ENCODE results near the gene IKZF2. TPM values are rescaled to one million over a fixed set of nuclear protein-coding genes. Genes with fewer than 3 reads are reported as not detected.

Gene IKZF2
- 1.7 and 1.9 TPM in 2 replicates for total RNA-seq

GRCh38 chr2:213151437-213152064, at the start of gene IKZF2:
IKZF2 (minus strand) TSS chr2:213151612; CDS start chr2:213148629, 2,983 bp downstream.
- Mint-ChIP-seq H3K4me1 (peaks cover 28% of the 10 kb centered on the region), H3K36me3 (ENCODE audit: low read depth) (no peaks in the 10 kb centered on the region), H3K4me3 (peak within 1 kb of the TSS; percentile 88), H3K9me3 (no peaks in the 10 kb centered on the region), H3K27me3 (peaks cover 59% of the 10 kb centered on the region), H3K27ac (peak within 1 kb of the TSS; percentile 73)
- peak; percentile 88 for DNase-seq
- intact Hi-C loops (cut with micrococcal nuclease), result loop anchor here (1.0 to 5.0 kb wide), 5 partner anchors 32 to 613 kb away; partner anchors contain the start of genes ERBB4 and SPAG16

DNA sequence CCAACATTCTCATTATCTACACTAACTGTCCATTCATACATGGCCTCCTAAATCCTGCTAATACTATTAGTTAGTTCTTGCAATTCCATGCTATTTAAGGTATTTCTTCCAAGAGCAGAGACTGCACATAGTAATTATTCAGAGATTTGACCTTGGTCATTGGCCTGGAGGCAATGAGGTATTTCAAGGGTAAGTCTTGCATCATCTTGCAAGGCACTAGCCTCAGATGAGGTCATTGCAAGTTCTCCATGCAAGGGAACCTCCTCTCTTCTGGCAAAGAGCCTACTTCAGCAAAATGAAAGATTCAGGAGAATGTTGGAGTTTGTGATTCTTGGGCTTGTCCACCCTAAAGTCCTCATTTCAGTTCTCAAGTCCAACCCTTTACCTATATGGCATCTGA, 48.5 kb upstream of the IKZF2 start:
- H3K36me3 Mint-ChIP-seq (ENCODE audit: low read depth), result no peaks in the 10 kb centered on the region
- intact Hi-C loops (cut with micrococcal nuclease), result no loop called here
- no peak for DNase-seq
- no peaks in the 10 kb centered on the region for H3K27me3 Mint-ChIP-seq
- no peak overlapping the region for H3K27ac Mint-ChIP-seq
- H3K4me1 Mint-ChIP-seq, result no peaks in the 10 kb centered on the region
- no peak overlapping the region for H3K4me3 Mint-ChIP-seq
- H3K9me3 Mint-ChIP-seq, result no peaks in the 10 kb centered on the region

GRCh38 chr2:213189001-213189899, 37.8 kb upstream of the IKZF2 start:
- no peak overlapping the region for H3K27ac Mint-ChIP-seq

GRCh38 chr2:213188533-213188867, 37.1 kb upstream of the IKZF2 start:
- H3K36me3 Mint-ChIP-seq (ENCODE audit: low read depth), result no peaks in the 10 kb centered on the region
- no peak overlapping the region for H3K27ac Mint-ChIP-seq
- no peaks in the 10 kb centered on the region for H3K9me3 Mint-ChIP-seq
- intact Hi-C loops (cut with micrococcal nuclease), result no loop called here
- no peak overlapping the region for H3K4me3 Mint-ChIP-seq
- no peaks in the 10 kb centered on the region for H3K27me3 Mint-ChIP-seq
- H3K4me1 Mint-ChIP-seq, result no peaks in the 10 kb centered on the region
- no peak for DNase-seq

More at GRCh38 chr2:213189001-213189899, 37.8 kb upstream of the IKZF2 start:
- H3K27me3 Mint-ChIP-seq, result no peaks in the 10 kb centered on the region
- DNase-seq, result no peak
- H3K4me3 Mint-ChIP-seq, result no peak overlapping the region
- no peaks in the 10 kb centered on the region for H3K9me3 Mint-ChIP-seq
- no peaks in the 10 kb centered on the region for H3K36me3 Mint-ChIP-seq (ENCODE audit: low read depth)
- H3K4me1 Mint-ChIP-seq, result no peaks in the 10 kb centered on the region
- intact Hi-C loops (cut with micrococcal nuclease), result no loop called here

DNA sequence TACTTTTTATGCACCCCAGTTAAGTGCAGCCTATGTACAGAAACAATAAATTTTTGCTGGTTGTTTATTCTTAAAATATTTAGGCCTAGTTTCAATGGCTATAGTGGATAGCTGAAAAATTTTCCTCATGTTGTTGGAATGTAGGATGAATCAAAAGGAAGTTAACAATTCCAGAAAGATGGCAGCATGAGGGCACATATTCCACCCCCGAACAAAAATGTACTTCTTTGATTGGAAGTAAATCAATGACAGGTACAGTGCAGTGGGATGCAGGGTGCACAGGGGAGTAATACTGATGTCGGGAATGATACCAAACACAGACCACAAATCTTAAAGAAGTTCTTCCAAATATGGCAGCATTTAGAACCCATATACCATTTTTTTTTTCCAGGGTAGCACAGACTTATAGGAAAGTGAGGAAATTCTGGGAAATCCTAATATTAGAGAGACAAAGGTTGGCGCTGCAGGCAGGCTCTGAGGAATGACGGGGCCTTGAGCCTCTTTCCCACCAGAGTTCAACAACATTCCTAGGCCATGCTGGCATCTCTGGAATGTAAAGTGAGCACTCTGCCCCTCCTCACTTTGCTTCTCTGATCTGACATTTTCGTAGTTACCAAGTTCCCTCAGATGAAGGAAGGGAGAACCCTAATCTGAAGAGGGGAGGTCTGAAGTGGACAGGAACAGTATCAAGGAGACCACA, 36.6 kb upstream of the IKZF2 start:
- intact Hi-C loops (cut with micrococcal nuclease), result no loop called here
- Mint-ChIP-seq H3K36me3 (ENCODE audit: low read depth) (no peaks in the 10 kb centered on the region), H3K27me3 (no peaks in the 10 kb centered on the region), H3K4me1 (no peaks in the 10 kb centered on the region), H3K9me3 (no peaks in the 10 kb centered on the region), H3K27ac (no peak overlapping the region), H3K4me3 (no peak overlapping the region)
- no peak for DNase-seq

- intact Hi-C loops (cut with micrococcal nuclease), result no loop called here
- DNase-seq, result no peak
- no peaks in the 10 kb centered on the region for H3K36me3 Mint-ChIP-seq (ENCODE audit: low read depth)
- H3K9me3 Mint-ChIP-seq, result no peaks in the 10 kb centered on the region
- H3K27me3 Mint-ChIP-seq, result no peaks in the 10 kb centered on the region
- no peaks in the 10 kb centered on the region for H3K4me1 Mint-ChIP-seq
- no peak overlapping the region for H3K27ac Mint-ChIP-seq
- no peak overlapping the region for H3K4me3 Mint-ChIP-seq
Observed at GRCh38 chr2:213187386-213187785, 36.0 kb upstream of the IKZF2 start.

DNA sequence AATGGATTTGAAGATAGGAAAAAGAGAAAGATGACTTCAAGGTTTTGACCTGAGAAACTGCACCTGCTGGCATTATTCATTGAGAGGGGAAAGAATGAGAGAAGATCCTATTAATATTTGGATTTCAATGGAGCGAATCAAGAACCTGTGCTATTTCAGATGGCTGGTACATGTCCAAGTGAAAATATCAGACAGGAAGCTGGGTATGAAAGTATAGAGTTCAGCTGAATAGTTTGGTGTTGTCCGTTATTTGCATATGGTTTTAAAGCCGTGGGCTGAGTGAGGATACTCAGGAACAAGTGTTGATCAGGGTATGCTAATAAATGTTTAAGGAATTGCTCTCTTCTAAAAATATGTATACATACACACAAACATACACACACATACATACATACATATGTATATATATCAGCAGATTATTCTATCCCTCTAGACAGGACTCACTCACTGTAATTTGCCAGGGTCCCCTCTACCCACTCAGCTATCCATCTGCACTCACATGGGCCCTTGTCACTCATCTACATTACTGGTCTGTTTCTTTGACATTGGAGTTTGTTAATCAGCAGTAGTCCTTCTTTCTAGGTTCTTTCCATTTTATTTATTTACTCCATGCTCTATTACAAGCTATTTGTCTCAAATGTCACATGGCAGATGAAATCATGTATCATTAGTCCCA, 33.9 kb upstream of the IKZF2 start:
- no peak for DNase-seq
- intact Hi-C loops (cut with micrococcal nuclease), result no loop called here
- Mint-ChIP-seq H3K36me3 (ENCODE audit: low read depth) (no peaks in the 10 kb centered on the region), H3K27me3 (no peaks in the 10 kb centered on the region), H3K27ac (no peak overlapping the region), H3K9me3 (no peaks in the 10 kb centered on the region), H3K4me1 (no peaks in the 10 kb centered on the region), H3K4me3 (no peak overlapping the region)

DNA sequence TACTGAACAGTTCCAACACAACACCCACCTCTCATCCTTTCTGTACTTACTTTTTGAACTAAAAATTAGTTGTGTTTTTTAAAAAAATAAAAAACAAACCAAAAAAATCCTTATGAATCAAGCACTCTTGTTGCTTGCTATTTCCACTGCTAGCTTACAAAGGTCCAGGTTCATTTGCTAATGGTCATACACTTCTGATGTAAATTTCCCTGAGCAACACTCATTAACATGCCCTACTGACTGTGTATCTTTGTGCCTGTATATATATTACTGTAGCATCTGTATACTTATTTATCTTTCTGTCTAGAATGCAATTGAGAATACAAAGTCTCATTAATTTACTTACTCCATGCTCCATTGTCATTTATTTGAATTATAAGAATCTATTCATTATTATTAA, 30.3 kb upstream of the IKZF2 start:
- Mint-ChIP-seq H3K27me3 (peaks cover 1% of the 10 kb centered on the region), H3K9me3 (no peaks in the 10 kb centered on the region), H3K36me3 (ENCODE audit: low read depth) (no peaks in the 10 kb centered on the region), H3K4me3 (no peak overlapping the region), H3K27ac (no peak overlapping the region), H3K4me1 (no peaks in the 10 kb centered on the region)
- intact Hi-C loops (cut with micrococcal nuclease), result no loop called here
- no peak for DNase-seq

GRCh38 chr2:213177679-213178078, 26.3 kb upstream of the IKZF2 start:
- no peak overlapping the region for H3K4me3 Mint-ChIP-seq
- H3K27me3 Mint-ChIP-seq, result peaks cover 1% of the 10 kb centered on the region
- H3K9me3 Mint-ChIP-seq, result no peaks in the 10 kb centered on the region
- H3K27ac Mint-ChIP-seq, result no peak overlapping the region
- intact Hi-C loops (cut with micrococcal nuclease), result no loop called here
- H3K36me3 Mint-ChIP-seq (ENCODE audit: low read depth), result no peaks in the 10 kb centered on the region
- no peaks in the 10 kb centered on the region for H3K4me1 Mint-ChIP-seq
- no peak for DNase-seq

DNA sequence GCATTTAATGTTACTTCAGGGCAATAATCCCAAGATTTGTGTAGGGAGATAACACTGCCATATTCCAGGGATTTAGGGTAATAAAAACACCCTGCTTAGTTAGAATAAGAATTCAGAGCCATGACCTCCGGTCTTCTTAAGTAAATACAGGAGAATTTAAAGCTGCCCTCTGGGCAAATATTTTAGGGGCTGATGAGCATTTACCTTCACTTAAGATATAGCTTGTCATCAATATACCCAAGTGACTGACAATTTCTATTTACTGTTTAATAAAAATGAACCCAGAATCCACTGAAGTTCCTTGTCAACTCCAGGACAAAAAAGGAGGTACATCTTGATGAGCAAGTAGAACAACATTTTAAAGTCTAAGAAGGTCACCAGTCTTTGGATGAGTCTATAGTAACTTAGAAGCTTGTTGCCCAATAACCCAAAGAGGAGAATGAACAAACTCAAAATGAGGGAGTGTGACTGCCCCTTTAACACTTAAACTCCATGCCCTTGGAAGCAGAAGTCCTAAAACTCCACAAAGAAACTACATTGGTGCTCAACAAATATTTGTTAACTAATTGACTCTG, 24.3 kb upstream of the IKZF2 start:
- peaks cover 1% of the 10 kb centered on the region for H3K27me3 Mint-ChIP-seq
- H3K4me1 Mint-ChIP-seq, result no peaks in the 10 kb centered on the region
- DNase-seq, result no peak
- intact Hi-C loops (cut with micrococcal nuclease), result no loop called here
- H3K36me3 Mint-ChIP-seq (ENCODE audit: low read depth), result no peaks in the 10 kb centered on the region
- no peaks in the 10 kb centered on the region for H3K9me3 Mint-ChIP-seq
- H3K27ac Mint-ChIP-seq, result no peak overlapping the region
- no peak overlapping the region for H3K4me3 Mint-ChIP-seq

DNA sequence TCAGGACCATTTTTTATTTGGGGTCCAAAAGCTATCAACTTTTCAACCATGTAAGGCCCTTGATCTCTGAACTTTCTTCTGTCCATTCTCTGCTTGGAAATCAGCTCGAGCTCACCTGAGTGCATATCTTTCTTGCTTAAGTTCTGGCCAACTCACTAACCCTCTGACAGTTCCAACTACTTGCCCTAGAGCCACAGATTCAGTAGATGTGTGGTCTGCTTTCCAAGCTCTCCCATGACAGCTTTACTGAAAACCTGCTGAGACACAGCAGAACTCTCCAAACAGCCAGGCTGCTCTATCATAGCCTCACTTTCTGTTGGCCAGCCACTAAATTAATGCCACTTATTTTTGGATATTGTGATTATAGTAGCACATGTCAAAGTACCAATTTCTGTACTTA, 21.2 kb upstream of the IKZF2 start:
- Mint-ChIP-seq H3K36me3 (ENCODE audit: low read depth) (no peaks in the 10 kb centered on the region), H3K27me3 (no peaks in the 10 kb centered on the region), H3K9me3 (no peaks in the 10 kb centered on the region), H3K27ac (no peak overlapping the region), H3K4me1 (no peaks in the 10 kb centered on the region), H3K4me3 (no peak overlapping the region)
- DNase-seq, result no peak
- intact Hi-C loops (cut with micrococcal nuclease), result no loop called here

DNA sequence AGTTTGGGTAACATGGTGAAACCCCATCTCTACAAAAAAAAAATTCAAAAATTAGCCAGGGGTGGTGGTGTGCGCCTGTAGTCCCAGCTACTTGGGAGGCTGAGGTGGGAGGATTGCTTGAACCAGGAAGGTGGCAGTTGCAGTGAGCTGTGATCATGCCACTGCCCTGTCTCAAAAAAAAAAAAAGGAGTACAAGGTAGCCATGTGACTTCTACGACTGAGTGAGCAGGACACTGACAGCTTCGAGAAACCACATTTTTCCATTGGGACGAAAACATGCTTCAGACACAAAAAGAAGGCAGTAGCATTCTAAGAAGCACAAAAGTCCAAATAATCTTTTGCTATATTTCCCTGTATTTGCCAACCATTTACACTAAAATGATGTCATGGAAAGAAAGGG, 19.7 kb upstream of the IKZF2 start:
- H3K9me3 Mint-ChIP-seq, result no peaks in the 10 kb centered on the region
- no peak overlapping the region for H3K4me3 Mint-ChIP-seq
- intact Hi-C loops (cut with micrococcal nuclease), result no loop called here
- no peak for DNase-seq
- H3K4me1 Mint-ChIP-seq, result no peaks in the 10 kb centered on the region
- H3K27ac Mint-ChIP-seq, result no peak overlapping the region
- no peaks in the 10 kb centered on the region for H3K27me3 Mint-ChIP-seq
- H3K36me3 Mint-ChIP-seq (ENCODE audit: low read depth), result no peaks in the 10 kb centered on the region

GRCh38 chr2:213167271-213167930, 16.0 kb upstream of the IKZF2 start:
- no peak for DNase-seq
- Mint-ChIP-seq H3K36me3 (ENCODE audit: low read depth) (no peaks in the 10 kb centered on the region), H3K9me3 (no peaks in the 10 kb centered on the region), H3K27ac (no peak overlapping the region), H3K4me3 (no peak overlapping the region), H3K4me1 (no peaks in the 10 kb centered on the region), H3K27me3 (no peaks in the 10 kb centered on the region)
- intact Hi-C loops (cut with micrococcal nuclease), result no loop called here

All from activated CD4-positive, alpha-beta T cell treated with anti-CD3 and anti-CD28 coated beads, Interleukin-2, amount 10 ng/mL, durations not matched to agents 24 days and 14 days (primary cell).